ENCODE data around the gene TMEM151B. TPM values are rescaled to one million over a fixed set of nuclear protein-coding genes. Genes with fewer than 3 reads are reported as not detected.

TMEM151B gene
- polyA plus RNA-seq, 2 of the 4 experiments (the other 2 are of a cell fraction) = 0.01 TPM; not detected in 1

DNA sequence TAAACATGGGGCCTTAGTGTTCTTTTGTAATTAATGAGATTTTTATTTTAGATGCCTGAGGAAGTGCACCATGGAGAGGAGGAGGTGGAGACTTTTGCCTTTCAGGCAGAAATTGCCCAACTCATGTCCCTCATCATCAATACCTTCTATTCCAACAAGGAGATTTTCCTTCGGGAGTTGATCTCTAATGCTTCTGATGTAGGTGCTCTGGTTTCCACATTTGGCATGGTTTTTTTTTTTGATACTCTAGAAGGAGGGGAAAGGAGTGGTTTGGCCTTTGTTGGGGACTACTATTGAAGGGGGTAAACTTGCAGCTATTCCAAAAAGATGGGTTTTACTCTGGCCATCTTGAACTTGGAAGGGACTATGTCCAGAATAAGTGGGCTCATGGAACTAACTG, 21.7 kb upstream of the TMEM151B start:
- no peak for DNase-seq (ENCODE audit: low read depth in 1 of 2, low spot score in 1 of 2)
- Histone ChIP-seq H3K9me3 (no peaks in the 10 kb centered on the region), H3K4me1 (peaks cover 52% of the 10 kb centered on the region), H3K4me2 (peak overlapping the region; percentile 99), H3K27ac (peak overlapping the region; percentile 95 to 99; a peak in 5 of 6 replicates), H3K4me3 (peak overlapping the region; percentile 90)
- ChIA-PET POLR2A (interaction anchor here (1.0 kb wide), 1 partner anchor 9 kb away, joined by 3 read pairs; no protein-coding TSS in a partner anchor), CTCF (interaction anchor here (1.3 to 7.8 kb wide), 2 partner anchors 11 to 14 kb away, joined by 7 to 56 read pairs; no protein-coding TSS in a partner anchor)
- no peak for ATAC-seq
- 11% methylated on average over 1 of the region's 1 CpG for WGBS (ENCODE audit: missing lambda C conversion rate)
- TF ChIP-seq, protein P1, sequence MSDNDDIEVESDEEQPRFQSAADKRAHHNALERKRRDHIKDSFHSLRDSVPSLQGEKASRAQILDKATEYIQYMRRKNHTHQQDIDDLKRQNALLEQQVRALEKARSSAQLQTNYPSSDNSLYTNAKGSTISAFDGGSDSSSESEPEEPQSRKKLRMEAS (IDR thresholded peaks at IDR 0.05) = no peak
- TF ChIP-seq POLR2A (IDR thresholded peaks at IDR 0.05; ENCODE audit: low read length) (no peak), HOXA7 (CRISPR knock-in tag; IDR thresholded peaks at IDR 0.05) (no peak), MAFK (IDR thresholded peaks at IDR 0.05; ENCODE audit: partially characterized antibody) (no peak), POLR2AphosphoS2 (conservative IDR thresholded peaks at IDR 0.05; ENCODE audit: low read length) (no peak), JUNB (IDR thresholded peaks at IDR 0.05) (no peak), HDAC2 (IDR thresholded peaks at IDR 0.05) (no peak), NPAS2 (CRISPR knock-in tag; IDR thresholded peaks at IDR 0.05; ENCODE audit: borderline replicate concordance) (no peak), EHF (CRISPR knock-in tag; IDR thresholded peaks at IDR 0.05) (no peak), RARB (CRISPR knock-in tag; IDR thresholded peaks at IDR 0.05) (no peak), CBX2 (IDR thresholded peaks at IDR 0.05; ENCODE audit: borderline replicate concordance, low read depth) (no peak), ZNF302 (CRISPR knock-in tag; IDR thresholded peaks at IDR 0.05) (no peak), MAZ (IDR thresholded peaks at IDR 0.05; ENCODE audit: borderline replicate concordance, low read depth, low read length) (no peak), ZSCAN20 (CRISPR knock-in tag; IDR thresholded peaks at IDR 0.05) (no peak), FOSL2 (IDR thresholded peaks at IDR 0.05) (no peak), FOSL2 (CRISPR knock-in tag; IDR thresholded peaks at IDR 0.05) (no peak), SREBF2 (IDR thresholded peaks at IDR 0.05) (no peak), HEYL (CRISPR knock-in tag; IDR thresholded peaks at IDR 0.05) (no peak), RAD21 (conservative IDR thresholded peaks at IDR 0.05 in 1 of 2, IDR thresholded peaks at IDR 0.05 in 1 of 2) (no peak), RCOR1 (IDR thresholded peaks at IDR 0.05; ENCODE audit: low read depth, low read length) (no peak)
- FAIRE-seq = no peak

DNA sequence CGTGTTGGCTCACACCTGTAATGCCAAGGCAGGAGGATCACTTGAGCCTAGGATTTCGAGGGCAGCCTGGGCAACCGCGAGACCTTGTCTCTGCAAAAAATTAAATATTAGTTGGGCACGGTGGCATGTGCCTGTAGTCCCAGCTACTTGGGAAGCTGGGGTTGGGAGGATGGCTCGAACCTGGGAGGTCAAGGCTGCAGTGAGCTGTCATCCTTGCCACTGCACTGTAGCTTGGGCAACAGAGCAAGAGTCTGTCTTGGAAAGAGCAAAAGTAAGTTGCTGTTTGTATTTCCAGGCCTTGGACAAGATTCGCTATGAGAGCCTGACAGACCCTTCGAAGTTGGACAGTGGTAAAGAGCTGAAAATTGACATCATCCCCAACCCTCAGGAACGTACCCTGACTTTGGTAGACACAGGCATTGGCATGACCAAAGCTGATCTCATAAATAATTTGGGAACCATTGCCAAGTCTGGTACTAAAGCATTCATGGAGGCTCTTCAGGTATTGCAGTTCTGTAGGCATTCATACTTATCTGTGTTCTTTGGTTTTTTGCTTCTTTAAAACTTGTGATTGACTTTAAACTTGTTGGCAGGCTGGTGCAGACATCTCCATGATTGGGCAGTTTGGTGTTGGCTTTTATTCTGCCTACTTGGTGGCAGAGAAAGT, 21.0 kb upstream of the TMEM151B start:
- ChIA-PET POLR2A (no interaction called here), CTCF (interaction anchor here (1.3 to 7.8 kb wide), 2 partner anchors 12 to 14 kb away, joined by 7 to 56 read pairs; no protein-coding TSS in a partner anchor)
- H3K4me1 ChIP-seq = peaks cover 56% of the 10 kb centered on the region
- peak overlapping the region; percentile 95 to 99; a peak in 4 of 6 replicates for H3K27ac ChIP-seq
- WGBS (ENCODE audit: missing lambda C conversion rate) = 36% methylated on average over 9 of the region's 9 CpGs
- H3K4me3 ChIP-seq = peak overlapping the region; percentile 90
- ATAC-seq (no peak), FAIRE-seq (no peak), DNase-seq (ENCODE audit: low read depth in 1 of 2, low spot score in 1 of 2) (no peak)
- TF ChIP-seq, protein P2, sequence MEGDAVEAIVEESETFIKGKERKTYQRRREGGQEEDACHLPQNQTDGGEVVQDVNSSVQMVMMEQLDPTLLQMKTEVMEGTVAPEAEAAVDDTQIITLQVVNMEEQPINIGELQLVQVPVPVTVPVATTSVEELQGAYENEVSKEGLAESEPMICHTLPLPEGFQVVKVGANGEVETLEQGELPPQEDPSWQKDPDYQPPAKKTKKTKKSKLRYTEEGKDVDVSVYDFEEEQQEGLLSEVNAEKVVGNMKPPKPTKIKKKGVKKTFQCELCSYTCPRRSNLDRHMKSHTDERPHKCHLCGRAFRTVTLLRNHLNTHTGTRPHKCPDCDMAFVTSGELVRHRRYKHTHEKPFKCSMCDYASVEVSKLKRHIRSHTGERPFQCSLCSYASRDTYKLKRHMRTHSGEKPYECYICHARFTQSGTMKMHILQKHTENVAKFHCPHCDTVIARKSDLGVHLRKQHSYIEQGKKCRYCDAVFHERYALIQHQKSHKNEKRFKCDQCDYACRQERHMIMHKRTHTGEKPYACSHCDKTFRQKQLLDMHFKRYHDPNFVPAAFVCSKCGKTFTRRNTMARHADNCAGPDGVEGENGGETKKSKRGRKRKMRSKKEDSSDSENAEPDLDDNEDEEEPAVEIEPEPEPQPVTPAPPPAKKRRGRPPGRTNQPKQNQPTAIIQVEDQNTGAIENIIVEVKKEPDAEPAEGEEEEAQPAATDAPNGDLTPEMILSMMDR (IDR thresholded peaks at IDR 0.05) = no peak
- TF ChIP-seq, protein P3, sequence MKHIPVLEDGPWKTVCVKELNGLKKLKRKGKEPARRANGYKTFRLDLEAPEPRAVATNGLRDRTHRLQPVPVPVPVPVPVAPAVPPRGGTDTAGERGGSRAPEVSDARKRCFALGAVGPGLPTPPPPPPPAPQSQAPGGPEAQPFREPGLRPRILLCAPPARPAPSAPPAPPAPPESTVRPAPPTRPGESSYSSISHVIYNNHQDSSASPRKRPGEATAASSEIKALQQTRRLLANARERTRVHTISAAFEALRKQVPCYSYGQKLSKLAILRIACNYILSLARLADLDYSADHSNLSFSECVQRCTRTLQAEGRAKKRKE (CRISPR knock-in tag; IDR thresholded peaks at IDR 0.05; ENCODE audit: low read depth) = no peak
- TF ChIP-seq CBX2 (IDR thresholded peaks at IDR 0.05; ENCODE audit: borderline replicate concordance, low read depth) (no peak), KDM1A (IDR thresholded peaks at IDR 0.05; ENCODE audit: low read depth) (no peak), MAFK (IDR thresholded peaks at IDR 0.05; ENCODE audit: partially characterized antibody) (no peak), TFCP2L1 (CRISPR knock-in tag; IDR thresholded peaks at IDR 0.05) (no peak), POLR2A (IDR thresholded peaks at IDR 0.05; ENCODE audit: low read length) (no peak), EHMT2 (IDR thresholded peaks at IDR 0.05; ENCODE audit: low read depth) (no peak), BHLHE40 (IDR thresholded peaks at IDR 0.05; ENCODE audit: low read depth, low read length) (no peak)
- H3K9me3 ChIP-seq = no peaks in the 10 kb centered on the region
- peak overlapping the region; percentile 99 for H3K4me2 ChIP-seq
